GM19351 (cell line): ENCODE results near the gene WDR48.

ENCODE experiments used
- ATAC-seq: cut with Tn5 transposase; IDR thresholded peaks from one replicate; pipeline ENCODE4 v1.9.1; 2021; ENCODE audit warnings: mild to moderate bottlenecking, moderate library complexity; ENCODE audit not compliant: unreplicated experiment

Gene WDR48

DNA sequence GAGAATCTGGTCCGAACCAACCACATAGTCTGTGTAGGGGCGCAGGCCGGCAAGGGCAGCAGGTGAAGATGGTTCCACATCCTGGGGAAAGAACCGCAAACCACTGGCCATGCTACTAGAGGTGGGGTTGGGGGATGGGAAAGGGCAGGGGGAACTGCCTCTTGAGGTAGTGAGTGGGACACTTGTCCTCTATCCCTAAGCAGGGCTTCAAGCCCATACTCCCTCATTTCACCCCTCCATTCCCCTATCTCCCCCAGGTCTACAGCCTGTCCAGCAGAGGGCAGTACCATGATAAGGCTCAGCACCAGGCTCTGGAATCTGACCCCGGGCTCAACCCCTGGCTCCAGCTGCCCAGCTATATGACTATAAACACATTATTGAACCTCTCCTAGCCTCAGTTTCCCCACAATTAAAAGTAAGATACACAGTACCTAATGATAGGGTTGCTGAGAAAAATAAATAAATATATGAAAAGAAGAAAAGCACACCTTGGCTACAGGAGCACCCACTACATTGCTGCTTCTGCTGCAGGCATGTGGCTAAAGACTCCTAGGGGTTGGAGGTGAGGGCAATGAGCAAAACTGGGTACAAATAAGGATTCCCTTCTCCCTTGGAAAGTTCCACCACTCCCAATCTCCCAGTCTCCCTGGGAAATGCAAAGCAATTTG is 49.3 kb downstream of the WDR48 start:
- peak; percentile 86 for ATAC-seq

DNA sequence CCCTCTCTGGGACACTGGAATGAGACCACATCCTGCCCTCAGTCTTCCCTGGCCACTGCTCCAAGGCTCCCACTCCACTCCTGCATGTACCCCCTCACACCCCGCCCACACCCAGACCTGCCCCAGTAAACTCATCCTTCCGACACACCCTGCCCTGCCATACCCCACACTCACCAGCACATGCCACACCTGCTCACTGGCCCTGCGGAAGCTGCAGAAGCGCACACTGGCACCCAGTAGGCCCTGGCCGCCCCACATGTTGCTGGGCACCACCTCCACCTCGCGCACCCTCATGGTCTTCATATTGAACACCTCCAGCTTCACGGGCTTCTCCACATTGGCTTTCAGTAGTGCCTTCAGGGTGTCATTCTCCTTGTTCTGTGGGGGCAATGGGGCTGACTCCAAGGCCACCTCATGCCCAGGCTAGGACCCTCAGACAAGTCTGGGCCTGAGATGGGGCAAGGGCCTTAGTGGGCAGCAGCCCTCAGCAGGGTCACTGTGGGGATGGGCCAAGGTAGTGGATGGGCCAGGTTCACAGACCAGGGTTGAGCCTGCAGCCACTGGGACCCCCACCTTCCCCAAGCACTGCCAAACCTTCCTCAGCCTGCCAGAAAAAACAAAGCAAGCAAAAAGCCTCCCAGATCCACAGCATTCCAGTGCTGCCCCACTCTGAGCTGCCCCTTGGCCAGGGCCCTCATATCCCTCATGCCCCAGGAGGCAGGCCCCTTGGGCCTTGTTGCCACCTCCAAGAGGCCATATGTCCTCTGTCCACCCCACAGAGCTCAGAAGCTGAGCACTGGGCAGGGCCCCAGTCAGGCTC is 50.9 kb downstream of the WDR48 start:
- no peak for ATAC-seq

DNA sequence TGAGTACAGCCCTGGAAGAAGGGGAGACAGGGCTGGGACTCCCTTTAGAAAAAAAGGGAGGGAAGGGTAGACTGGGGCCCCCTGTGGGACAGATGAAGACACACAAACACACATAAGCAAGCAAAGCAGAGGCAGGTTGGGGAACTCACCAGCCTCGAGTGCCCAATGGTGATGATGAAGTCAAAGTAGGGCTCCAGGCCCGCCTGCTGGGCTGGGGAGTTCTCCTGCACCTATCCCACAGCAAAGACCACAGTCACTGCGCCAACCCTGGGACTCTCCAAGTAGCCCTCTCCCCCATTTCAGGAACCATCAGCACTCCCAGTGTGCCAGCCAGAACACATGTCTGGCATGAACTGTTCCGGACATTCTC is 51.5 kb downstream of the WDR48 start:
- no peak for ATAC-seq

- no peak for ATAC-seq
Observed at GRCh38 chr3:39103791-39104552, 52.2 kb downstream of the WDR48 start.

GRCh38 chr3:39104961-39105686 is 53.3 kb downstream of the WDR48 start:
- no peak for ATAC-seq

- no peak for ATAC-seq
Observed at GRCh38 chr3:39105687-39106063, 53.9 kb downstream of the WDR48 start.

GRCh38 chr3:39106281-39106811 is 54.5 kb downstream of the WDR48 start:
- no peak for ATAC-seq

DNA sequence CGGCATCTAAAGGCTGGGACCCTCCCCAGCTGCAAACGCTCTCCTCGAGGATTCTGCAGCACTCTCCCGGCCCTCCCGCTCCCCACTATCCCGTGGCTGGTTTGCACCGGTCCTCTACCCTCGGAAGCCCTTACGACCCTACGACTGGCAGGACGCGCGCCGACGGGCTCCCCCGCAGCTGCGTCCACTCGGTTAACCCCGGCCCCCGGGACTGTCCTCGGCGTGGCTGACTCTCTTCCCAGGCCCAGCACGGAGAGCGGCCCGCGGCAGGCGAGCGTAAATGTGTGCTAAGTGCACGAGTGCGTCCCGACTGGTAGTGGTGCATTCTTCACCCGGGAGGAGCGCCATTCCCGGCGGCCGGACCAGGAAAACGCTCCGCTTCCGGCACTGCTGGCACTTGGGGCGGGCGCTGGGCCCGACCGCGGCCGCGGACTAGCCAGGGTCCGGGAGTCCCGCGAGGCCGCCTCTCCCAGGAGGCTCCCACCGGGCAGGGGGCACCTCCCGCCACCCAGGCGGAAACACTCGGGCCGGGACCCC is 55.1 kb downstream of the WDR48 start:
- peak; percentile 5 for ATAC-seq

DNA sequence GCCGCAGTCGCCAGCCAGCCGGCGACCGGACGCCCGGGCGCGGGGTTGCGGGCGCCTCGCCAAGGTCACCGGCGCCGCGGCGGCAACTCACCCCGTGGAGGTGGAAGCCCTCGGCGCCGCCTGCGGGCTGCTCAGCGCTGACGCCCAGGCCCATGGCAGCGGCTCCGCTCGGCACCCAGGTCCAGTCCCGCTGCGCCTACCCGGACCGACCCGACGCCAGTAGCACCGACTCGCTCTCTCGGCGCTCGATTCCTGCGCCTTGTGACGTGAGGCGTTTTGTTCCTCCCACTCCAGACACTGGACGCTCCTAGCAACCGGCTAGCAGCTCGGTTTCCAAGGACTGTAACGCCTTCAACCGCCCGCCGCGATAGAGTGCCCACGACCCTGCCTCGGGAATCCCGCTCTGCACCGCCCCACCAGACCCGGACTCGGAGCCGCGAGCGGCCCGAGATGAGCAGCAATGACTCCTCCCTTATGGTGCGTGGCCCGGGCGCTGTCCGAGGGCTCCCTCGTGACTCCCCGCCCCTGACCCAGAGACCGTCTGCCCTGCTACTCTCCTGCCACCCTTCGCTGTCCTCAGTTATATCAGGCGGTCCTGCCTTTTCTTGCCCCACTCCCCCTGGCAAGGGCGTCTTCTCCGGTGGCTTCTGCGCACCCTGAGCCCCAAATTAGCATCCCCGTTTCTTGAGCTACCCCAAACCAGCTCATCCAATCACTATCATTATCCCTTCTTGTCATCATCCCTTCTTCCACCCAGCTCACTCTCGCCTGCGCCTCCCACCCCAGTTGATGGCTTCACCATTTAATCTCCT is 55.8 kb downstream of the WDR48 start, which contains the start of the genes GORASP1 and TTC21A:
Gene GORASP1, minus strand, starts transcription at position 240 of the 812 bp plus-strand sequence. Its CDS starts 86 bp downstream, at position 154.
Gene TTC21A, plus strand, starts transcription at position 293 of the 812 bp plus-strand sequence. Its CDS starts 158 bp downstream, at position 451.
- peak; percentile 60 for ATAC-seq

GRCh38 chr3:39108200-39108710 is 56.4 kb downstream of the WDR48 start:
- ATAC-seq: peak; percentile 80

- ATAC-seq: no peak
Observed at GRCh38 chr3:39109086-39109485, 57.3 kb downstream of the WDR48 start.

DNA sequence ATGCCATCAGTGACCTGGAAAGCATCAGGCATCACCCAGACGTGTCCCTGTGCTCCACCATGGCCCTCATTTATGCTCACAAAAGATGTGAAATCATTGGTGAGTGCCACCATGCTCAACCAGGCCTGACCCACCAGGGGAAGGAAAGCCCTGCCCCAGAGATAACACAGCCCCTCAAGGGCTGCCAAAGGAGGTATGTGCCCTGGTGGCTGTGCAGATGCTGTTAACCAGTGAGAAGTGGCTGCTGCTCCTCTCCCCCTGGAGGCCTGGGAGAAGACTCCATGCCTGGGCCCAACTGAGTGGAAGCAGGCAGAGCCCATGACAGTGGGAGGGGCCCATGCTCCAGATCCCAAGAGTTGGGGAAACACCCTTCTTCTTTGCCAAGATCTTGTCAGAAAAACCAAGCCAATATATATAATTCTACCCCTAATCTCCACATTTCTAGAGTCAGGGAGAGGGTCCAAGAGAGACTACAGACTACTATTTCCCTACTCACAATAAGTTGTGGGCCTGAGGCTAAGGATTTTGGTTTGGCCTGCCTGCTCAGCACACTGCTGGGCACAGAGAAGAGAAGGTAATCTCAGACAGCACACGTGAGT is 58.3 kb downstream of the WDR48 start:
- ATAC-seq: no peak

GRCh38 chr3:39112113-39112512 is 60.3 kb downstream of the WDR48 start:
- ATAC-seq: no peak

- ATAC-seq: no peak
Observed at GRCh38 chr3:39112535-39112934, 60.7 kb downstream of the WDR48 start.

DNA sequence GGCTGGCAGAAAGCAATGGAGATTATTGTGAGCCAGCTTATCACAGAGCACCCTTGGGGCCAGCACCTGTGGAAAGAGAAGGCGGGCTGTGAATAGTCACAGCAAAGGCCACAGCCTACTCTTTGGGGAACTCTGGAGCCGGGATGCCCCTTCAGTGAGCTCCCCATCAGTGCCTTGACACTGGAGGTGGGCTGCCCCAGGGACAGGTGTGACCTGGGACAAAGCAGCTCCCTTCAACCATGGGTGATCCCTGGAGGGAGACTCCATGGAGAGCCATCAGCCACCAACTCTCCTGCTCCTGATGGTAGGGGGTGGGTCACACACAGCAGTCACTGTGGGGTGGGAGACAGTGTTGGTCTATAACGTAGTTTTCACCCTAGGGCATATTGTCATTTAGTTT is 61.5 kb downstream of the WDR48 start:
- no peak for ATAC-seq

DNA sequence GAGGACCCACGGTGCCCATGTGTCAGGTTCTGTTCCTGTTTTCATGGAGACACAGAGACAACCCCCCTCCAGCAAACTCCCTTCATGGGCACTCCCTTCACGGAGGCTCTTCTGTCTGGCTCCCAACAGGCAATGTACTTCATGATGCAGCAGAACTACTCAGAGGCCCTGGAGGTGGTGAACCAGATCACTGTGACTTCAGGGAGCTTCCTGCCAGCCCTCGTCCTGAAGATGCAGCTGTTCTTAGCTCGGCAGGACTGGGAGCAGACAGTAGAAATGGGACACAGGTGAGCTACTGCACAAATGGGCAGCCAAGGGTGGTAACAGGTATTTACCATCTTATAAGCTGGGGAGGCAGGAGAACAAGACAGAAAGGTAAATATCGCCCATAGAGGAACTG is 62.6 kb downstream of the WDR48 start:
- ATAC-seq: no peak

- no peak for ATAC-seq
Observed at GRCh38 chr3:39115870-39116269, 64.1 kb downstream of the WDR48 start.

- peak; percentile 42 for ATAC-seq
Observed at GRCh38 chr3:39118079-39118478, 66.3 kb downstream of the WDR48 start.
